ENCODE measurements around the gene MTHFD2L. TPM values are rescaled to one million over a fixed set of nuclear protein-coding genes. Genes with fewer than 3 reads are reported as not detected.

MTHFD2L gene
- total RNA-seq, 1 donor from 2014 or later, result 14.7 TPM

DNA sequence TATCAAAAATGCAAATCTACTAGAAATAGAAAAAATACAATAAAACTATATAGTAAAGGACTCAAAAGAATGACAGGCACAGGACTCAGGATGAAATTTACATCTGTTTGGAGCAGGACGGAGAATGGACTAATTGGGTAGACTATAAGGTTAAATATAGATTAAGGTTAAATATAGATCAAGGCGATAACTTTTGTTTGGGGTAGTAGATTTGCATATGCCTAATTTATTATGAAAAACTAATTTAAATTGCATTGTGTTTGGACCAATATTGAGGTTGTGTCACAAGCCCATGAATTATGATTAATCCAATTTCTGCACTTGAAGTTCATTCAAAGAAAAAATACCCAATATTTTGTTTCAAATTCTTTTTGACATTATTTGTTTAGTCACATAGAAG is 31.0 kb downstream of the MTHFD2L start:
- H3K27ac Mint-ChIP-seq (ENCODE audit: unreplicated experiment), result no peak overlapping the region

DNA sequence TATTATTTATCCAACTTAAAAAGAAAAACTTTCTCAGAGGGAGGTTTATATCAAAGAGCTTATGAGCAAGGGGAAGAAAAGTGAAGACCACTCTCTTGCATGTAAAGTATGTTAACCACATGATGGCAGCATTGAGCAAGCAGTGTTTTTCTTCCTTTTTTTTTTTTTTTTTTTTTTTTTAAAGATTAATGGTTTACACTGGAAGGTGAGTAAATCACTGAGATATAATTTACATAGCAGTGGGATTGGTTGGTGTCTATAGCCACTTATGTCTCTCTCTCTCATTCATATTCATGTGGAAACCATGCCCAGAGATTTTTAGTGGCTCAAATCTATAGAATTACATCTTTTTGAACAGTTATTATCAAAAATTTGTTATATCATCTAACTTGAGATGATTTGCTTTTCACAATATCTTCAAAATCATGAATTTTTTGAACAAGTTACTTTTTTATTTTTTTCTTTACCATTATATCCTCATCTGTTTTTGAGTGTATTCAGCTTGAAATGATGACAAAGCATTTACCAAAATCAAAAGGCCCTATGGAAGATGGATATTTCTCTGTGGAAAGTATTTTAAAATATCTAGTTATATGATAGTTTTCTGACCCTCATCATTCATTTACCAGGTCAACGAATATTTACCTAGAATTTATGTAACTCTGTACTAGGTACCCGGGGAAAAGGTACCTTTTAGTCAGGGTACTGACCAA is 31.6 kb downstream of the MTHFD2L start:
- Mint-ChIP-seq H3K4me1 (ENCODE audit: unreplicated experiment) (no peaks in the 10 kb centered on the region), H3K27ac (ENCODE audit: unreplicated experiment) (no peak overlapping the region), H3K9me3 (ENCODE audit: unreplicated experiment) (no peaks in the 10 kb centered on the region), H3K27me3 (ENCODE audit: unreplicated experiment) (peaks cover 2% of the 10 kb centered on the region), H3K4me3 (ENCODE audit: unreplicated experiment) (no peak overlapping the region), H3K36me3 (ENCODE audit: unreplicated experiment) (peaks cover 3% of the 10 kb centered on the region)
- DNase-seq (ENCODE audit: extremely low spot score, unreplicated experiment), result no peak
- TF ChIP-seq, protein P1, sequence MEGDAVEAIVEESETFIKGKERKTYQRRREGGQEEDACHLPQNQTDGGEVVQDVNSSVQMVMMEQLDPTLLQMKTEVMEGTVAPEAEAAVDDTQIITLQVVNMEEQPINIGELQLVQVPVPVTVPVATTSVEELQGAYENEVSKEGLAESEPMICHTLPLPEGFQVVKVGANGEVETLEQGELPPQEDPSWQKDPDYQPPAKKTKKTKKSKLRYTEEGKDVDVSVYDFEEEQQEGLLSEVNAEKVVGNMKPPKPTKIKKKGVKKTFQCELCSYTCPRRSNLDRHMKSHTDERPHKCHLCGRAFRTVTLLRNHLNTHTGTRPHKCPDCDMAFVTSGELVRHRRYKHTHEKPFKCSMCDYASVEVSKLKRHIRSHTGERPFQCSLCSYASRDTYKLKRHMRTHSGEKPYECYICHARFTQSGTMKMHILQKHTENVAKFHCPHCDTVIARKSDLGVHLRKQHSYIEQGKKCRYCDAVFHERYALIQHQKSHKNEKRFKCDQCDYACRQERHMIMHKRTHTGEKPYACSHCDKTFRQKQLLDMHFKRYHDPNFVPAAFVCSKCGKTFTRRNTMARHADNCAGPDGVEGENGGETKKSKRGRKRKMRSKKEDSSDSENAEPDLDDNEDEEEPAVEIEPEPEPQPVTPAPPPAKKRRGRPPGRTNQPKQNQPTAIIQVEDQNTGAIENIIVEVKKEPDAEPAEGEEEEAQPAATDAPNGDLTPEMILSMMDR (IDR thresholded peaks at IDR 0.05), result peak; percentile 80

More for the DNA sequence above, 31.0 kb downstream of the MTHFD2L start:
- Mint-ChIP-seq H3K36me3 (ENCODE audit: unreplicated experiment) (peaks cover 2% of the 10 kb centered on the region), H3K9me3 (ENCODE audit: unreplicated experiment) (no peaks in the 10 kb centered on the region), H3K4me1 (ENCODE audit: unreplicated experiment) (no peaks in the 10 kb centered on the region), H3K27me3 (ENCODE audit: unreplicated experiment) (peaks cover 2% of the 10 kb centered on the region), H3K4me3 (ENCODE audit: unreplicated experiment) (no peak overlapping the region)
- no peak for DNase-seq (ENCODE audit: extremely low spot score, unreplicated experiment)
- TF ChIP-seq, protein P1 (IDR thresholded peaks at IDR 0.05), result no peak

DNA sequence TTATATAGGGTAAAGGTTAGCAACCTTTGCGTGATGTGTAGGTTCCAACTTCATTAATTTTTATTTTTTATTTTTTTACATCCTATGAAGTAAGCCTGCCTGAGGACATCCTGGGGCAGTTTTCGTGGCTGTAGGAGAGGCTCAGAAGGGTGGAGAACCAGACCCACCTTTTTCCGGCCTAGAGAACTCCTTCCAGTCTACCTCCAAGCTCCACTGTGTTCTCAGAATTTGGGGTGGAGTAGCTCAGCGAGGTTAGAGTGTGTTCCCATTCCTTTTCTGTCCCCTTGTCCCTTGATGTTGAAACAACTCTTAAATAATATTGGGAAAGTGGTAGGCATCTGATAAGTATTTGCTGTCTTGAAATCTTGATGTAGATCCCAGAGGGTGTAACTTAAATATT is 32.4 kb downstream of the MTHFD2L start:
- H3K4me3 Mint-ChIP-seq (ENCODE audit: unreplicated experiment), result no peak overlapping the region
- TF ChIP-seq, protein P1 (IDR thresholded peaks at IDR 0.05), result no peak
- peaks cover 3% of the 10 kb centered on the region for H3K36me3 Mint-ChIP-seq (ENCODE audit: unreplicated experiment)
- H3K4me1 Mint-ChIP-seq (ENCODE audit: unreplicated experiment), result no peaks in the 10 kb centered on the region
- no peak overlapping the region for H3K27ac Mint-ChIP-seq (ENCODE audit: unreplicated experiment)
- no peaks in the 10 kb centered on the region for H3K27me3 Mint-ChIP-seq (ENCODE audit: unreplicated experiment)
- DNase-seq (ENCODE audit: extremely low spot score, unreplicated experiment), result no peak
- H3K9me3 Mint-ChIP-seq (ENCODE audit: unreplicated experiment), result no peaks in the 10 kb centered on the region

DNA sequence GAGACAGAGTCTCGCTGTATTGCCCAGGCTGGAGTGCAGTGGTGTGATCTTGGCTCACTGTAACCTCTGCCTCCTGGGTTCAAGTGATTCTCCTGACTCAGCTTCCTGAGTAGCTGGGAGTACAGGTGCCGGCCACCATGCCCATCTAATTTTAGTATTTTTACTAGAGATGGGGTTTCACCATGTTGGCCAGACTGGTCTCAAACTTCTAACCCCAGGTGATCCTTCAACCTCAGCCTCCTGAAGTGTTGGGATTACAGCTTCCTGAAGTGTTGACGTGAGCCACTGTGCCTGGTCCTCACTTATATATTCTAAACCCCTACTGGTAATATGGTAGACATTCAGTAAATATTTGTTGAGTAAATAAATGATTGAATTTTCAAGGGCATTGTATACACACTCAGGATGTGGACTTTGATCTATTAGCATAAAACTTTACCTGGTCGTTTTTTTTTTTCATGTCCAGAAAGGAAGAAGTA is 33.0 kb downstream of the MTHFD2L start:
- Mint-ChIP-seq H3K9me3 (ENCODE audit: unreplicated experiment) (no peaks in the 10 kb centered on the region), H3K27ac (ENCODE audit: unreplicated experiment) (no peak overlapping the region), H3K27me3 (ENCODE audit: unreplicated experiment) (no peaks in the 10 kb centered on the region), H3K4me1 (ENCODE audit: unreplicated experiment) (no peaks in the 10 kb centered on the region), H3K36me3 (ENCODE audit: unreplicated experiment) (peaks cover 3% of the 10 kb centered on the region), H3K4me3 (ENCODE audit: unreplicated experiment) (no peak overlapping the region)
- DNase-seq (ENCODE audit: extremely low spot score, unreplicated experiment), result no peak
- TF ChIP-seq, protein P1 (IDR thresholded peaks at IDR 0.05), result no peak

DNA sequence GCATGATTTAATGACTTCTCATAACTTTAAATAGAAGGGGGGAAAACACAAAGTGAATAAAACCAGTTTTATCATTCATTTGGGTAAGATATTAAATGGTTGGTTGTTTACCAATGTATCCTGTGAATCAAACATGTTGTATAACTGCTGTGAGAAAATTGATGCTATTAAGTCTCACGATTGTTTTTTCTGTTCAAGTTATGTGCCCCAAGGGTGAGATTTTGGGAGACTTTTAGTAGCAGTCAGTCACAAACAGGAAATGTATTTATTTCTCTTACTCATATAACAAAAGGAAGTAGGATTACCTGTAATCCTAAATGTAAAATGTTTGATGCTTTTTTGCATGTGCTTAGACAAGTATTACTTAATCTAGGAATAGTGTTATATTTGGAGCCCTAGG is 39.2 kb downstream of the MTHFD2L start:
- DNase-seq (ENCODE audit: extremely low spot score, unreplicated experiment), result no peak
- Mint-ChIP-seq H3K4me3 (ENCODE audit: unreplicated experiment) (no peak overlapping the region), H3K9me3 (ENCODE audit: unreplicated experiment) (no peaks in the 10 kb centered on the region), H3K27ac (ENCODE audit: unreplicated experiment) (no peak overlapping the region), H3K4me1 (ENCODE audit: unreplicated experiment) (no peaks in the 10 kb centered on the region), H3K27me3 (ENCODE audit: unreplicated experiment) (no peaks in the 10 kb centered on the region), H3K36me3 (ENCODE audit: unreplicated experiment) (peaks cover 6% of the 10 kb centered on the region)
- TF ChIP-seq, protein P1 (IDR thresholded peaks at IDR 0.05), result no peak

Measured in osteocyte (in vitro differentiated cells).